Measurements from ENCODE around the gene IGSF21. TPM values are rescaled to one million over a fixed set of nuclear protein-coding genes. Genes with fewer than 3 reads are reported as not detected.
A peak's percentile ranks its signal among the peaks of the same experiment; 100 is the strongest.

IGSF21 gene
- total and polyA plus RNA-seq, 3 experiments from 2014 or later: not detected

DNA sequence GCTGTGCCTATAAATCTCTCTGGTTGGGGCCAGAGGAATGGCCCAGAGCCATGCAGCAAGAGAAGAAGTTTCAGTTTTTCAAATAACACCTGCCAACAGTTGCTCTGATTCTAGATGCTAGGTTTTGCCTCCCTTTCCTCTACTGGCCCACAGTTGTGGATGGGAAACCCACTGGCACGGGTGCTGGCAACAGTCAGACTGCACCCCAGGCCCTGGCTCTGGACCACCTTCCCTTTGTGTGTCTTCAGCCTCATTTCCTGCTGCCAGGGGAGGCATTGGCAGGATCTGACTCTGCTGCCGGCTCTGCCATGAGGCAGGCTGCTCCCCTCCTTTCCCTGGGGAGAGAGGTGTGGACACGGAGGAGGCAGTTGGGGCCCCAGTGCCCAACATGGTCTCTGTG lies 142.0 kb downstream of the IGSF21 start:
- no peaks in the 10 kb centered on the region for H3K4me1 ChIP-seq (ENCODE audit: insufficient read depth, low read length)
- Mint-ChIP-seq H3K36me3 (no peaks in the 10 kb centered on the region), H3K4me1 (no peaks in the 10 kb centered on the region)

DNA sequence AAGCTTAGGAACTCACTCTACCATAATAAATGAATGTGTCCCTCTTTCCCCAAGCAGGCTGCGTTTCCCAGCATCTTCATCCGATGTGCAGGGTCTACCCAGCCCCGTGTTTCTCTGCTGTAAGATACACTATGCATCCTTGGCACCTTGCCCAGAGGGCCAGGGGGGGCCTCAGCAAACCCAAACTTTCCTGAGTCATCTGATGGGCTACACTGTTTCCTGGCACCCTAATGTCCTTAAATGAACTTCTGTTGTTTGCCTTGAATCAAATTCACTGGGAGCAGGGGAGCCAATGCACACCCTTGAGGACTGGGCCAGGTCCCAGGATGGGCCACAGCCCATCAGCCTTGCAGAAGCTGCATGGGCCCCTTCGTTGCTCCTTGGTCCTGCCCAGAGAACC lies 145.5 kb downstream of the IGSF21 start:
- no peak overlapping the region for H3K27ac ChIP-seq (ENCODE audit: low read depth, low read length)
- H3K27ac Mint-ChIP-seq: peak overlapping the region in 1 of 8 donors; percentile 77
- H3K9me3 ChIP-seq (ENCODE audit: low read length): no peaks in the 10 kb centered on the region
- ChIA-PET POLR2A (no interaction called here), CTCF (no interaction called here)
- H3K36me3 Mint-ChIP-seq: no peaks in the 10 kb centered on the region
- no peaks in the 10 kb centered on the region for H3K27me3 ChIP-seq (ENCODE audit: insufficient read depth, low read length, poor library complexity, severe bottlenecking)
- no peak overlapping the region for H3K4me3 Mint-ChIP-seq
- H3K4me3 ChIP-seq (ENCODE audit: low read length): no peak overlapping the region
- H3K27me3 Mint-ChIP-seq: peaks cover 3 to 14% of the 10 kb centered on the region in 2 donors
- H3K36me3 ChIP-seq (ENCODE audit: insufficient read depth, low read length): no peaks in the 10 kb centered on the region
- DNase-seq: no peak
- H3K9me3 Mint-ChIP-seq: peaks cover 0 to 16% (median 6%) of the 10 kb centered on the region in 5 donors
- H3K4me1 Mint-ChIP-seq: no peaks in the 10 kb centered on the region
- H3K4me1 ChIP-seq (ENCODE audit: insufficient read depth, low read length): no peaks in the 10 kb centered on the region

More for the DNA sequence above, 142.0 kb downstream of the IGSF21 start:
- no peak overlapping the region for H3K4me3 Mint-ChIP-seq
- ChIA-PET CTCF (no interaction called here), POLR2A (no interaction called here)
- H3K27me3 ChIP-seq (ENCODE audit: insufficient read depth, low read length, poor library complexity, severe bottlenecking): no peaks in the 10 kb centered on the region
- peaks cover 0 to 14% (median 4%) of the 10 kb centered on the region in 5 donors for H3K9me3 Mint-ChIP-seq
- H3K27ac Mint-ChIP-seq: no peak overlapping the region
- H3K4me3 ChIP-seq (ENCODE audit: low read length): no peak overlapping the region
- H3K27me3 Mint-ChIP-seq: peaks cover 5% of the 10 kb centered on the region in 2 donors
- no peak for DNase-seq
- no peaks in the 10 kb centered on the region for H3K9me3 ChIP-seq (ENCODE audit: low read length)
- no peak overlapping the region for H3K27ac ChIP-seq (ENCODE audit: low read depth, low read length)
- H3K36me3 ChIP-seq (ENCODE audit: insufficient read depth, low read length): no peaks in the 10 kb centered on the region

DNA sequence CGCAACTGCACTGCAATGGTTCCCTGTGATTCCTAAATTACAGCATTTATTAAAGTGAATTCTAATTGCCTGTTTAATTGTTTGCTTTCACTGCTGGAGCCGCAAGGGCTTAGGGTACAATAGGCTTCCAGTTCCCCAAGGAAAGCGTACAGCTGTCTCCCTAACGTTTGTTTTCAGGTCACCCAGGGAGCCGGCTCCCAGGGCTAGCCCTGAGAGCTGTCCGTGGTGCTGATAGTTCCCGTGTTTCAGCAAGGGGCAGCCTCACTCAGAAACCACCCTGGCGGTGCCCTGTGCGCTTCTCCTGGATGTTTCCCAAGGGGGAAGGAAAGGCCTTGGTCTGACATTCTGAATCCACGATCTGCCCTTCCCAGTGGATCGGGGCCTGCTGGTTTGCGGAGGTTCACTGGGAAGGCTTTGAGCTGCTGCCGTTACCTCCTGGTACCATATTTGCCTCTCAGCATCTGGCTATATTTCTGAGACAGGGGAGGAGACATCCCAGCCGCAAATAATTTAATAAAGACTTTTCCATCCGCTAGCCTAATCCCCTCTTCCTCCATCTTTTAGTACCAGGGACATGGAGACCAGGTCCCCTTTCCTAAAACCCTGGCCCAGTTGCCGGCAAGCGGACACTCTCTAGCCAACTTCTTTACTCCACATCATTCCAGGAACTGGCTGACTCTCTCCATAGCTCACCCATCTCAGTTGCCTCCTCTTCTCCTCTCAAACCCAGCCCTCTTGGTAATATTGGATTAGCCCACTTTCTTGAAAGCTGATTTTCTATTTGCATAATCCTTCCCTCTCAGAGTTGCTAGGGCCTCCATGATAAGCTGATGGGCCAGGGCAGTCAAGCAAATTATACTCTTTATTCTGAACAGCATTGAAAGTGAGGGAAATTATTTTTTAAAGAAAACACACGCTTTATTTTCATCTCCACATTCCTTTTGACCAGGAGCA lies 149.0 kb downstream of the IGSF21 start:
- CTCF ChIA-PET: no interaction called here
- H3K27ac Mint-ChIP-seq: no peak overlapping the region

DNA sequence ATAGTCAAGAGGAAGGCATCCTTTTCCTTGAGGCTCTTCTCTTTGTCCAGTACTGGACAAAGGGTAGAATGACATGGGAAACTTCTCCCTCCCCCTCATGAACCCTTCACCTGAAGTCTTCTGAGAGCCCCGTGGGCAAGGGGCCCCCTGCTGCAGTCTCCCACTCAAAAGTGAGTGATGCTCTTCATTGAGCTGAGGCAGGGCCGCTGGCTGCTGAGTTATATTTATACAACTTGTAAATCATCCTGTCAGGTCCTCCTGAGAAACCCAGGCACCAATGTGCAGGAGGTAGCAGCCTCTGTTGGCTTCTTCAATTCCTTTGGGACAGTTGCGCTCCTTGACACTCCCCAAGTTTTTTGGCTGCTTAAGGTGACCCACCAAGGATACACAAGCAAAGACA lies 150.2 kb downstream of the IGSF21 start:
- peaks cover 11 to 16% of the 10 kb centered on the region in 2 donors for H3K27me3 Mint-ChIP-seq
- no peaks in the 10 kb centered on the region for H3K4me1 ChIP-seq (ENCODE audit: insufficient read depth, low read length)
- no peak overlapping the region for H3K27ac ChIP-seq (ENCODE audit: low read depth, low read length)
- H3K27me3 ChIP-seq (ENCODE audit: insufficient read depth, low read length, poor library complexity, severe bottlenecking): no peaks in the 10 kb centered on the region
- ChIA-PET CTCF (no interaction called here), POLR2A (no interaction called here)
- peaks cover 0 to 6% (median 4%) of the 10 kb centered on the region in 5 donors for H3K9me3 Mint-ChIP-seq
- H3K9me3 ChIP-seq (ENCODE audit: low read length): no peaks in the 10 kb centered on the region
- H3K36me3 Mint-ChIP-seq: no peaks in the 10 kb centered on the region
- H3K4me3 Mint-ChIP-seq: no peak overlapping the region
- no peaks in the 10 kb centered on the region for H3K36me3 ChIP-seq (ENCODE audit: insufficient read depth, low read length)
- H3K4me3 ChIP-seq (ENCODE audit: low read length): no peak overlapping the region
- no peaks in the 10 kb centered on the region for H3K4me1 Mint-ChIP-seq
- no peak overlapping the region for H3K27ac Mint-ChIP-seq
- DNase-seq: no peak

More for the DNA sequence above, 149.0 kb downstream of the IGSF21 start:
- Mint-ChIP-seq H3K9me3 (peaks cover 0 to 7% (median 4%) of the 10 kb centered on the region in 5 donors), H3K4me1 (no peaks in the 10 kb centered on the region), H3K36me3 (no peaks in the 10 kb centered on the region), H3K27me3 (peaks cover 8 to 10% of the 10 kb centered on the region in 2 donors), H3K4me3 (no peak overlapping the region)
- Histone ChIP-seq H3K4me1 (ENCODE audit: insufficient read depth, low read length) (no peaks in the 10 kb centered on the region), H3K9me3 (ENCODE audit: low read length) (no peaks in the 10 kb centered on the region), H3K4me3 (ENCODE audit: low read length) (no peak overlapping the region), H3K27me3 (ENCODE audit: insufficient read depth, low read length, poor library complexity, severe bottlenecking) (no peaks in the 10 kb centered on the region), H3K36me3 (ENCODE audit: insufficient read depth, low read length) (no peaks in the 10 kb centered on the region), H3K27ac (ENCODE audit: low read depth, low read length) (no peak overlapping the region)
- POLR2A ChIA-PET: no interaction called here
- DNase-seq: no peak

DNA sequence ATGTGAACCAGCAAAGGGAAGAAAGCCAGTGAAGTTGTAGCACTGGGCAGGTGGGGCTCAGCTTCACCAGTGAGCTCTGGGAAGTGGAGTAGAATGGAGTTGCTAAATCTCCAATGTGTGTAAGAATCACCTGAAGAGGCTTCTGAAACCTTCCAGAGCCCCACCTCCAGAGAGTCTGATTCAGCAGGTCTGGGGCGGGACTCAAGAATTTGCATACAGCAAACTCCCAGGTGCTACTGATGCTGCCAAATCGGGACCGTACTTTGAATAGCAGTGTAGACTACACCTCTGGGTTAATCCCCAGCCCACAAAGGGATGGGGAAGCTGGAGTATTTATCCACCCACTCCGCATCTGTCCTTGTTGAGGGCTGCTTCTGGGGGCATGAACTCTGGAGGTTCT lies 154.3 kb downstream of the IGSF21 start:
- no peak overlapping the region for H3K4me3 ChIP-seq (ENCODE audit: low read length)
- H3K27me3 ChIP-seq (ENCODE audit: insufficient read depth, low read length, poor library complexity, severe bottlenecking): no peaks in the 10 kb centered on the region
- no peaks in the 10 kb centered on the region for H3K9me3 ChIP-seq (ENCODE audit: low read length)
- Mint-ChIP-seq H3K27me3 (peaks cover 8 to 12% of the 10 kb centered on the region in 2 donors), H3K9me3 (peaks cover 0 to 4% (median 0%) of the 10 kb centered on the region in 5 donors), H3K4me1 (no peaks in the 10 kb centered on the region), H3K4me3 (no peak overlapping the region), H3K27ac (no peak overlapping the region), H3K36me3 (no peaks in the 10 kb centered on the region)
- no peaks in the 10 kb centered on the region for H3K36me3 ChIP-seq (ENCODE audit: insufficient read depth, low read length)
- no peak overlapping the region for H3K27ac ChIP-seq (ENCODE audit: low read depth, low read length)
- no peaks in the 10 kb centered on the region for H3K4me1 ChIP-seq (ENCODE audit: insufficient read depth, low read length)
- CTCF ChIA-PET: no interaction called here
- POLR2A ChIA-PET: no interaction called here
- no peak for DNase-seq

DNA sequence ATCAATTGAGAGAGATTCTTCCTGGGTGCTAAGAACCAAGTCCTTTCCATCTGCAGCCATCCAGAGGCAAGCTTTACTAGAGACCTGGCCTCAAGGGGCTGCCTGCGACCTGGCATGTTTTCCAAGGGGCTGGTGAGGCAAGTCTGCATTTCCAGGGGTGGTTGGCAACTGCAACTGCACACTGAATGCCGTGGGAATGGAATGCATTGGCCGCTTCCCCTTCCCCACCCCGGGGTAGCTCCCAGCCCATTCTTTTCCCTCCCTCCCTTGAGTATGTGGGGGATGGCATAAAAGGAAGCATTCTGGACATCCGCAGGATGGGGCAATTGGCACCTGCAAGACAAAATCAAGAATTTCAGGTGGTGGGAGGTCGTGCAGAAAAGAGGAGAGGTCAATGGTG lies 155.1 kb downstream of the IGSF21 start:
- Mint-ChIP-seq H3K27me3 (peaks cover 7 to 12% of the 10 kb centered on the region in 2 donors), H3K9me3 (peaks cover 0 to 3% (median 0%) of the 10 kb centered on the region in 5 donors), H3K4me3 (no peak overlapping the region), H3K27ac (no peak overlapping the region), H3K4me1 (no peaks in the 10 kb centered on the region), H3K36me3 (no peaks in the 10 kb centered on the region)
- no peak for DNase-seq
- Histone ChIP-seq H3K4me1 (ENCODE audit: insufficient read depth, low read length) (no peaks in the 10 kb centered on the region), H3K4me3 (ENCODE audit: low read length) (no peak overlapping the region), H3K9me3 (ENCODE audit: low read length) (no peaks in the 10 kb centered on the region), H3K27me3 (ENCODE audit: insufficient read depth, low read length, poor library complexity, severe bottlenecking) (no peaks in the 10 kb centered on the region), H3K36me3 (ENCODE audit: insufficient read depth, low read length) (no peaks in the 10 kb centered on the region), H3K27ac (ENCODE audit: low read depth, low read length) (no peak overlapping the region)
- CTCF ChIA-PET: no interaction called here
- POLR2A ChIA-PET: no interaction called here

DNA sequence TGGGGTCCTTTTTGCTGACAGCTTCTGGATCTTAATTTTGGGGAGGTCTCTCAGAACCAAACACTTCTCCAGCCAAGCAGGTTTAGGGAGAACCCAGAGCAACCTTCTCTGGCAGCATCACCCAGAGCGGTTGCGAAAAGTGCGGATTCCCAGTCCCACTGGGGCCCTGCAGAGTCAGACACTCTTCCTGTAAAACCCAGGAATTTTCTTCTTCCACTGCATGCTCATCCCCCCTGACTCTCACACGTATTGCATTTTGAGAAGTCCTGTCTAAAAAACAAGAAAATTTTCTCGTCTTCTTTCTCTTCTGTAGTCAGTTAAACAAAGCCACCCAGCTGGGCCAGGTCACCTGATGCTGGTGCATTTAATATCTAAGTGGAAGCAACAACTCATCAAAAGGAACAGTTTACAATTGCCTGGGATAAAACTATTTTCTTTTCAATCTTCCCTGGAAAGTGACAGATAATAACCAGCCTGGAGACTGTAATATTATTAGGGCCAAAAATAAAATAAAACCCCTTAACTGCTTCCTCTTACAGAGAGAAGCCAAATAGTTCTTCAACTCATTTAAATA lies 156.0 kb downstream of the IGSF21 start:
- Histone ChIP-seq H3K9me3 (ENCODE audit: low read length) (no peaks in the 10 kb centered on the region), H3K27ac (ENCODE audit: low read depth, low read length) (no peak overlapping the region), H3K36me3 (ENCODE audit: insufficient read depth, low read length) (no peaks in the 10 kb centered on the region), H3K27me3 (ENCODE audit: insufficient read depth, low read length, poor library complexity, severe bottlenecking) (no peaks in the 10 kb centered on the region), H3K4me1 (ENCODE audit: insufficient read depth, low read length) (no peaks in the 10 kb centered on the region), H3K4me3 (ENCODE audit: low read length) (no peak overlapping the region)
- H3K27ac Mint-ChIP-seq: no peak overlapping the region
- peaks cover 0 to 3% (median 0%) of the 10 kb centered on the region in 5 donors for H3K9me3 Mint-ChIP-seq
- no peak overlapping the region for H3K4me3 Mint-ChIP-seq
- ChIA-PET POLR2A (no interaction called here), CTCF (no interaction called here)
- H3K27me3 Mint-ChIP-seq: peaks cover 7 to 11% of the 10 kb centered on the region in 2 donors
- no peak for DNase-seq
- H3K36me3 Mint-ChIP-seq: no peaks in the 10 kb centered on the region
- H3K4me1 Mint-ChIP-seq: no peaks in the 10 kb centered on the region

DNA sequence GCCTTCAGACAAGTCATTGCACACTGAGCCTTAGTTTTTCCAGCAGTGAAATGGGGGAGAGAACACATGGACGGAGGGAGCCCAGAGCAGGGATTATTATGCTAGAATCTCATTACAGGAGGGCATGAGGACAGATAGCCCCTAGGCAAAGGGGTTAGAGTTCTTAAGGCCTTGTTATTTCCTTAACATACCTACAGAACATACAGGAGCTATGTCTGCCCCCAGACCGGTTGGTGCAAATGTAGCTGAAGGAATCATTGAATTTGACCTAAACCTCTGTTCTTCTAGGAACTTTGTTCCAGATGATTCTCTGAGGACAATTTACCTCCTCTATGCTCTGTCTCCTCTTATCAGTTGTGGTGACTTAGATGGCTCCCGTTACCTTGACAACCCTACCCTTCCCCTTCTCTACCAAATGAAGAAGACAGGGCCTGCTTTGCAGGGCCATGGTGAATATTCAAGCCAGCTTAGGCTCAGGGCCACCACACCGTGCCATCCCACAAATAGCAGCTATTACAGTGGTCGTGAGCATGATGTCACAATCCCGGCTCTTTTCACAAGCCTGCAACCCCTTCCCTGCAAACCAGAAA lies 156.9 kb downstream of the IGSF21 start:
- no peak for DNase-seq
- H3K27ac Mint-ChIP-seq: no peak overlapping the region
- Histone ChIP-seq H3K27ac (ENCODE audit: low read depth, low read length) (no peak overlapping the region), H3K36me3 (ENCODE audit: insufficient read depth, low read length) (no peaks in the 10 kb centered on the region), H3K4me1 (ENCODE audit: insufficient read depth, low read length) (no peaks in the 10 kb centered on the region), H3K9me3 (ENCODE audit: low read length) (no peaks in the 10 kb centered on the region), H3K27me3 (ENCODE audit: insufficient read depth, low read length, poor library complexity, severe bottlenecking) (no peaks in the 10 kb centered on the region), H3K4me3 (ENCODE audit: low read length) (no peak overlapping the region)
- H3K4me1 Mint-ChIP-seq: no peaks in the 10 kb centered on the region
- POLR2A ChIA-PET: no interaction called here
- CTCF ChIA-PET: no interaction called here
- H3K36me3 Mint-ChIP-seq: no peaks in the 10 kb centered on the region
- H3K27me3 Mint-ChIP-seq: peaks cover 7 to 16% of the 10 kb centered on the region in 2 donors
- H3K4me3 Mint-ChIP-seq: no peak overlapping the region
- H3K9me3 Mint-ChIP-seq: peaks cover 0 to 3% (median 0%) of the 10 kb centered on the region in 5 donors

All from CD8-positive, alpha-beta memory T cell (primary cell).